ENCODE results near the gene HPS1.
A peak's percentile ranks its signal among the peaks of the same experiment; 100 is the strongest.

The HPS1 gene

DNA sequence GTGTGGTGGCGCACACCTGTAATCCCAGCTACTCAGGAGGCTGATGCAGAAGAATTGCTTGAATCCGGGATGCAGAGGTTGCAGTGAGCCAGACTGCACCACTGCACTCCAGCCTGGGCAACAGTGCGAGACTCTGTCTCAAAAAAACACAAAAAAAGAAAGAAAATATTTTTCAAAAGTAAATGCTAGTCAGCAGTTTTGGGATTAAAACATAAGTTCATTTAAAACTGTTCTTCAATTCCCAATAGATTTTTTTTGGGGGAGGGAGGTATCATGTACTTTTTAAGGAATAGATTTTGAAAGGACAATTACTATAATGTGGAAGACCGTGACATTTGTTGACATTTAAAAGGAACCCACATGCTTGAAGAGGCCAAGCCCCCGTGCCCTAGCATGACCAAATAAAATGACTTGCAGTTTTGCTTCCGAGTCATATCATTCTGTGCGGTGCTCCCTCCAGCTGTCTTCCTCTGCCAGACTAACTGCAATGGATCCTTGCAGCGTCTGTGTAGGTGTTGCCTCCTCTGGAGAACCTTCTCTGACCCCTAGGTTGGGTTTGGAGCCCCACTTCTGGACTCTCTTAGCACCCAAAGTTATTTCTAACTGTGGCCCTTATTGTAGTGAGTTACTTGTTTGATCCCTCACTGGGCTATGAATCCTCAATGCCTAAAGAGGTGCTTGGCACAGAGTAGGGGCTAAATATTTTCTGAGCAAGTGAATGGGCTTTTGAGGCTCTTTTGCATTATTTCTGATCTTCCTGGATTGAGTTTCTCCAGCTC lies 17.4 kb upstream of the HPS1 start:
- peak; percentile 84 for DNase-seq

DNA sequence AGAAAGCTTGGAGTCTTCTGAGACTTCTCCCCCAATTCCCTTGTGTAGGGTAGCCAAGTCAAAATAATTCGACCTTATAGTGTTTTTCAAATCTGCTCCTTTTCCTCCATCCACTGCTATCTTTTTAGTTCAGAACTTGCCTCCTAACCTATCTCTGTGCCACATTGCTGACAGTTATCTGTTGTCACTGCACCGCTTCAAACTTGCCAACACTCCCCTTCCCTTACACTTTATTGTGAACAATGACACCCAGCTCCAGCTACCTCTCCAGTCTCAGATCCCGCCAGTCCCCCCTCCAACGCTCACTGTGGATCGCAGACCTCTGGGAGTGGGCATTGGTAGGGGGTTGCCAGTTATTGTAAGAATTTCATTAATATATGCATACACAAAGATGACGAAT lies 16.3 kb upstream of the HPS1 start:
- peak; percentile 87 for DNase-seq

DNA sequence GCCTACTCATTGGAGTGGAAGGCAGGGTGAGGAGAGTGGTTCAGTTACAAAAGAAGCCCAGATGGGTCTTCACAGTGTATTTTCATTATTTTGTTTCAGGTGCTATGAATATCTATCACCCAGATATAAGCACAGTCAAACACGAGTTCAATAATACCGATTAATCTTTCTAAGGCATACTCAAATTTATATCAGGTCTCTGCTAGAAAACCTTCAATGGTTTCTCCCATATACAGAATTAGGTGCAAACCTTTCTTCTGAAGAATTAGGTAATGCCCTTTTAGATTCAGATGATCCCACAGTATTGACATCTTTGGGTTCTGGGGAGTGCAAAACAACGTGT lies 14.7 kb upstream of the HPS1 start:
- no peak for DNase-seq

DNA sequence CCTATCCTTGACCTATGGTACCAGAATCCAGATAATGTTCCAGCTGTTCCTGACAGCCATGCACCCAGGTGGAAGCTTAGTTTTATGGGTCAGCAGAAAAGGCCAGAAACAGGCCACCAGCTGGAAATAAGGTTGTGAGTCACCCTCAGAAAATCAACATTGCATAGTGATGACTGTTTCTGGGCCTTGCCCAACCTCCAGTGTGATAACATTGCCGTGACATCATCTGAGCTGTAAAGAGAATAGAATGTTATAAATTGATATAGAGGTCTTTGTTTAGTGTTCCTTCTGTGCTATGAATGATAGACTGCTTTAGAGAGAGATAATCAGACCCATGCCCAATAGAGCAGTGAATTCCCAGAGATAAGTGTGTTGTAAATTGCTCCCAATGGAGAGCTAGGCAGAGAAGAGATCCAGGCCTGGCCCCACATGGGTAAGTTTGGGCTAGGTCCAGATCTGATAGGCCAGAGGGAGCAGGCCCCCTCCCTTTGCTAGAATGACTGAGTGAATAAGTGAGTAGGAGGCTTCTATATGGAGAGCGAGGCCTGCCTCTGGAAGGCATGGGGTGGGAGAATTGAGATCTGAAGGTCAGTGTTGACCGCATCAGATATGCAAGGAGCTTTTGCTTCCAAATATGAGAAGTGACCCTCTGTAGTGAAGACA lies 14.2 kb upstream of the HPS1 start:
- DNase-seq, result peak; percentile 91

DNA sequence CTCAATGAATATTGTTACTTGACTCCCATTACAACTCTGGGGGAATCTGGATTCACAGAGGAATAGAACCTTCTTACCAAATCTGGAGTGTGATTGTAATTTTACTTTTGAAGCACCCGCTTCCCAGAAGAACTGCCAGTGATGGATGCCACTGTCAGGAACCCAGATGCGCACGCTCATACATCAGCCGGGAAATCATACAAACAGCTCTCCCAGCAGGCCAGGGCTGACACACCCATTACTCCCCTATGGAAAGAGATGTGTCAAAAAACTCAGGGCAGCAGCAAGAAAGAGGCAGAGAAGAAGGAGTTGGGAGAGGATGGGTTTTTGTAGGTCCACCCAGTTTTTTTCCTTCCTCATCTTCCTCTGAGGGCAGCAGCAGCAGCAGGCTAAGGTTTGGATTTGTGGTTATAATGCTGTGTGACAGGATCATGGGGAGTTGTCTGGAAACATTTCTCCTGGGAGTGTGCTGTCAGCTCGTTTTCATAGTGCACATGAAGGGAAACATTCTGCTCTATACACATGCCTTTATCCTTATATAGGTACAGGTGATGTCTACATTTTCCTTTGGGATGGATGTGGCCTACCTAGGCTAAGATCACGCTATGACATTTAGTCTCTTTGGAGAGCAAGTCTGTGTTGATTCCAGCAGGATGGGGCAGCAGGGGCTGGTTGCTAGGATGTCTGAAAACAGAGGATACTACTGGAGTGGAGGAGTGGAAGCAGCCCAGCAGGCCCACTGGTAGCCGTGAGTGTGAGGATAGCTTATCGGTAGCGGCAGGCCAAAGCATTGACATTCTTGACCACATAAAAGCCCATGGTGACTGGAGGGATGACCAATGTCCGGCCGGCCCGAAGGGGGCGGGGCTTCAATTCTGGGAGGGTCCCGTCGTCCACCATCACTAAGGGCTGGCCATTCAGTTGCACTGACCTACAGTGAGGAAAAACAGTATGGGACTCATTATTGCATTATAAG lies 12.4 kb upstream of the HPS1 start:
- no peak for DNase-seq

DNA sequence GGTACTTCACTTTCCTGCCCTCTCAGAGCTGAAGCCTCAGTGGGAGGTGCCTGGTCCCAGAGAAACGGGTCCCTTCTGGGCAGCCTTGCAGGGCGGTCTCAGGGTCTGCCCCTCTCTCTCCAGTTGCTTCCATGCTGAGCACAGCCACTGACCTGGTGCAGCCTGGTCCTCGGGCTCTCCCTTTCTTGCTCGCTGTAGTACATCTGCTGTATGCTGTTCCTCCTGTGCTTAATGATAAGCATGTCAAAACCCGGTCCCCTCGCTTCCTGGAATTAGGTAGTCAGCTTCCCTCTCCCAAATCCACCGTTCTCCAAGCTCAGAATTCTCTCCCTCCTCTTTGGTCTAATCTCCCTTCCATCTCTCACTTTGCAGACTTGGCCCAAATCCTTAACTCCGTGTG lies 11.0 kb upstream of the HPS1 start:
- peak; percentile 36 for DNase-seq

DNA sequence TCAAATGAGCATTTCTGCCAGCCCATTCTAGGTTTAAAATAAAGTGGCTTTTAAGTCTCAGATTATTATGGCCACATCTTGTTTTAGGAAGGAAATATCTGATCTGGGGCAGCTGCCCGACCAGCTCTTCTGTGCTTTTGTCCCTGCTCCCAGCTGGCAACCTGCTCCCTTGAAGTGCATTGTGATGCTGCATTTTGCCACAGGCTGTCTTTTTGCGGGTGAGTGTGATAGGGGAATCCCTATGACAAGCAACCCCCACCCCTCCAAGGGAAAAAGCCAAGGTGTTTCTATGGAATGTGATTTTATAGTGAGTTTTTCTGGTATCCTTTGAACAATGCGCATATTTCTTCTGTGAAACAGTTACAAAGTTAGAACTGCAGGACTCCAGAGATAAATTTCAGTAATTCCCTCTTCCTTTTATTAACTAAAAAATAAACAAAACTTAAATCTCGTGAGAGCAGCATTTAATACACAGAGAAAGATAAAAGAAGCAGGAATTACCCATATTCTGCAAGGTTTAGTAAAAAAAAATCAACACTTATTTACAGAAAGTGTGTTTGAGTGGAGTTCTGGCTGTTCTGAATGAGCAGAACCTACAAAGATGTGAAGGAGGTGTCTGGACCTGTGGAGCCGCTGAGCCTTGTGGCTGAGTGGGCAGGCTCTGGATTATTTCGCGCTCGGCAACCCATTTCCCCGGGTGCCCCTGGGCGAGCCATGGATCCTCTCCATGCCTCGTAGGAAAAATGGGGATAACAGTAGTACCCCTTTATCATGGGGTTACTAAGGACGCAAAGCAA lies 10.1 kb upstream of the HPS1 start:
- no peak for DNase-seq

DNA sequence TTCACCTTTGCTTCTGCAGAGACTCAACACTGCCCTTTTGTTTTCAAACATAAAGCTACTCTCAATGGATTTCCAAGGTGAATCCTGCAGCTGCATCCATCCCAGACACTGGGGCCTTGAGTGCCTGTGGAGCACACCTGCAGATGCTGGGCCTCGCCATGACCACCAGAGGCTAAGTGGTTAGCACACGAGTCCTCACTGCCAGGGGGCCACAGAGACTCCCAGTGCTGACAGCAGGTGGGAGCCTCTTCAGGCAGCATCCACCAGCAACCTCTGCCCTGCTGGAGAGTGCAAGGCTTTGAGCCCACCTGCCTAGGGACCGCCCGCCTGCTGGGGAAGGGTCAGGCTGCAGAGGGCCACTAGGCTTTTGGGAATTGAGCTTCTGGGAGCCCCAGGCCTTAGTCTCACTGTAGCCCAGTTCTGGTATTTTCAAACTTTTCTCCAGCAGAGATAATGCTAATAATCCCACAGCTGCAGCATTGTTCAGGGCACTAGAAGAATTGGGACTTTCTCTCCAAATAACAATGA lies 9.4 kb upstream of the HPS1 start:
- no peak for DNase-seq

DNA sequence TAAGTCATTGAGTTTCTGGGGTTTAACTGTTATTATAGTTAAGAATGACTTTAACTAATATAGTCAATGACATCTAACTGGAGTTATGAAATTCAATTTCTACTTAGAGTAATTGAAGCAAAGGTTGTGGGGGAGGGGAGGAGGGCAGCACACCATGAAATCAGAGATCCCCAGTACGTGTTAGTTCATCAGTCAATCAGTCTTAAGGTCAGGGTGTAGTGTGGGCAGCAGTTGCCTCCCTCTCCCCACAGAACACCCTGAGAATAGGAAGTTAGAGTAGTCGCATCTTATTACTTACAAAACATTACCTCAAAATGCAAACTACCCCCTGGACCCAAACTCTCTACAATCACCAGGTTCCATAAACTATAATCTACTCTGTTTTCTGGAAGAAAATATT lies 7.0 kb upstream of the HPS1 start:
- no peak for DNase-seq

DNA sequence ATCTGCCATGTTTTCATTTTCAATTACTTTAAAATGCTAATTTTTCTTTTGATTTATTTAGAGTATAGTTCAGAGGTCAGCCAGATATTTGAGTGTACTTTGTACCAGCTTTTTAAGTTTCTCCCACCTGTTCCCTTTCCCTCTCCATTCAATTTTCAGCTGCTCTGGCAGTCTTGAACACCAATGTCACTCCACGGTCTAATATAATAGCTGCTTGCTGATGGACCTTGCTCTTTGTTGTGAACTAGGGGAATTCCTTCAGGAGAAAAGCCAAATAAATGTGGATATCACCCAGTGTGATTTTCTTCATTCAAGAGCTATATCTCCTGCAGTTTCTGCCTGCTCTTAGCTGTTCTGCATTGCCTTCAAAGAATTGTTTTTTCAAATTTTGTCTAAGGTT lies 3.9 kb upstream of the HPS1 start:
- no peak for DNase-seq

DNA sequence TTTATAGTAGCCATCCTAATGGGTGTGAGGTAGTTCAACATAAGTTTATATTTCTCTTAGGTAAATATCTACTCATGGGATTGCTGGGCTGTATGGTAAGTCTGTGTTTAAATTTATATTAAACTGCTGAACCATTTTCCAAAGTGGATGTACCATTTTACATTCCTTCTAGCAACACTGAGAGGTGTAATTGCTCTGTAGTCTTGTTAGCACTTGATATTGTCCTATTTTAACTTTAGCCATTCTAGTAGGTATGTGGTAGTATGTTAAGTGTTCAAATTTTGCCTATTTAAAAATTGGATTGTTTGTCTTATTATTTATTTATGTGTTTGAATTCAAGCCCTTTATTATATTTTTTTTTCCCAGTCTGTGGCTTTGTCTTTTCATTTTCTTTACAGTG lies 2.6 kb upstream of the HPS1 start:
- DNase-seq, result no peak

DNA sequence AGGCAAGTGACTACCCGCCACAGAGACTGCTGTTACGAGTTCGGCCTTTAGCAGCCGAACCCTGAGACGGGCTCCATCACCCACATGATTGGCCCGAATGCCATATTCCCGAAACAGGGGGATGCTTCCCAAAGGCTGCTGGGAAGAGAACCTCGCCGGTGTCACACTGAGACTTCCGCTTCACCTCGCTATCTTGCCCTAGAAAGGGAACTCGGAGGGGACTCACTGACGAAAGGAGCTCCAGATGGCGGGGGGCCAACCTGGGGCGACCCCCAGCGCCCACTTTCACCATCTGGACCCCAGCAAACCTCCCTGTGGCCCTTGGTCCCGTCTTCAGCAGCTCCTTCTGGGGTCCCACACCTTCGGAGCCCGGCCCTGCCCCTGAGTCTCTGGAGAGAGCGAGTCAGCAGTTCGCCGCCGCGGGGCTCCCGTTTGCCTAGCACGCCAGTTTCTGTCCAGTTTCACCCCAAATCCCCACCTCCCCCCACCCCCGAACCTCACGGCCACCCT lies 529 bp downstream of the HPS1 start:
- DNase-seq, result peak; percentile 70

DNA sequence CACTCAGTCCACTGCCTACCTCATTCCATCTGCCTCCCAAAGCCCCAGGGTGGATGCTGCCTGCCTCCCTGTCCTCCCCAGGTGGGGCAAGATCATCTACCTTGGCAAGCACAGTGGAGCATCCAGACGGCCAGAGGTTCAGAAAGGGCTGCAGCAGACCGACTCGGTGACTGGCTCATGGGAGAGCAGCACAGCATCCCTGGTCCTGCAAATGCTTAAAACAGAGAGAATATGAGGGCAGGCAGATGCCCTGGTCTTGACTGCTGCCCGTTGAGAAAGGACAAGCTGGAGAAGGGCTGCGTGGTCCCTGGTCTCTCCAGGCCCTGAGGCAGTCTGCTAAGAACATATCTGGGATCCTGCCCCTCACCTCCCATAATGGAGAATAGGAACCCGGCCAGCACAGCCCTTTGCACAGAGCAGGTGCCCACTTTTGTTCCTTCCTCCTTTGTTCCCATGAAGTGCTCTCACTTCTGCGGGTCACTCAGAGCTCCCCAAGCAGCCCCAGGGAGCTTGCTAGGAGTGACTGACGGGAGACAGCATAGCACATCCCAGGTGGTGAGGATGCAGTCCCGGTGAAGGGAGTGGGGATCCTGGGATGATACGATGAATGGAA lies 1.4 kb downstream of the HPS1 start:
- DNase-seq, result no peak

DNA sequence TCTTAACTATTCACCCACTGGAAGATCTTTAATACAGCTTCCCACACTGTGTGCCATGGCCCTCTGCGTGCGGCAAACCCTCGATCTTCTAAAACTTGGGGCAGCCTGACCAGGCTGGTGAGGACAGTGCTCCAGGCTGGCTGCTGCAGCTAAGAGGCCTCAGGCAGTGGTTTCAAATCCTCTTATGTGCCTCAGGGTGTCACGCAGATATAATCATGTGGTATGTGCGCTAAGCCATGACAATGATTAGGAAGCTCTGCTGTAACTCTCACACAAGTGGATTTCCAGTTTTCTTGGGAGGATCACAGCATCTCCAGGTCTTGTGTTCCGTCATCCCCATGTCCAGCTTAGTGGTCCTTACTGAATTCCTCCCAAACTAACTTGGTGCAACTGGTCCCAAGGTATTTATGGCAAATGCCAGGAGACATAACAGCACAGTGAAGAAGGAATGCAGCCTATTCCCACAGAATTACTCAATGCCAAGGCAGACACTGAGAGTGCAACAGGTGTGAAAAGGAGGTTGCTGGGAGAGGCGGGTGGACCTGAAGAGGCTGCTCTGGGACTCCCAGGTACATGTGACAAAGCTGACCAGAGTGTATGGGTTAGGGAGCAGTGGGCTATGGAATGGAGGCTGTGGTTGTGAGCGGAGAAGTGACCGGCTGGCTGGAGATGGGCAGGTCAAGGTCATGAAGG lies 2.3 kb downstream of the HPS1 start:
- no peak for DNase-seq

DNA sequence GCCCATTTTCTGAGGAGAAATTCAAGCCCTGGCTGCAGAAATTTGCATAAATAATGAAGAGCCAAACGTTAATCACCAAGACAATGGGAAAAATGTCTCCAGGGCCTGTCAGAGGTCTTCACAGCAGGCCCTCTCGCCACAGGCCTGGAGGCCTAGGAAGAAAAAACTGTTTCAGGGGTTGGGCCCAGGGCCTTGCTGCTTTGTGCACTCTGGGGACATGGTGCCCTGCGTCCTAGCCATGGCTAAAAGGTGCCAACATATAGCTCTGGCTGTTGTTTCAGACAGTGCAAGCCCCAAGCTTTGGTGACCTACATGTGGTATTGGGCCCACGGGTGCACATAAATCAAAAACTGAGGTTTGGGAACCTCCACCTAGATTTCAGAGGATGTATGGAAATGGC lies 8.0 kb downstream of the HPS1 start:
- DNase-seq, result no peak

DNA sequence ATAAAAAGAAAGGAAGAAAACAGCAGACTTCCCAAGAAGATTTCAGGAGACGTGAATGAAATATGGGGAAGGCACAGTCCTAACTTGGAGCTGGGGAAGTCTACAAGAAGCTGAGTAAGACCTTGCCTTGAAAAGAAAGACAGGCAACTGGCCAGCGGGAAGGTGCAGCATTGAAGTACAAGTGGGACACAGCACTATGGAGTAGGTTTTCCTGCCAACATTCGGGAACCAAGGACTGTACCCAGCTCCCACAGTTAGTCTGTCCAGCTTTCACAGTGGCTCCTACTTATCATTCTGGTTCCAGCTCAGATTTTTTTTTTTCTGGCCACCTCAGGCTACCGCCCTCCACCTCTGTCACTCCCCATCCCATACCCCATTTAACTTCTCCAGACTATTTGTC lies 10.0 kb downstream of the HPS1 start:
- no peak for DNase-seq

DNA sequence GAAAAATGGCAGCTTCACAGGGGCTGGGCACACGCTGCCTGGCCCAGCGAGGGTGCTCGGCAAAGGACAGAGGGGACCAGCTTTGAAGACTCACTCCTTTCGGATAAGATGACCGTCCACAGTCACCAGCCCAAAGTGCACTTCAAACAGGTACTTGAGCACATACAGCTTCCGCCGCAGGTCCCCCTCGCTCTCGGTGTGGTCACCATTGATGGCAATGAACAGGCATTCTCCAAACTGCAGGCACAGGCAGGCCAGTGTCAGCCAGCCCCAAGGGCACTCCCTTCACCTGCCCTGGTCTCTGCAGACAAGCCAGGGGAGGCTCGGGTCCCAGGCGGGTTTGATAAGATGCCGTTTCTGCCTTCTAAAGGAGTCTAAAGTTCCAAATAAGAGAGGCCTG lies 11.6 kb downstream of the HPS1 start:
- DNase-seq, result no peak

DNA sequence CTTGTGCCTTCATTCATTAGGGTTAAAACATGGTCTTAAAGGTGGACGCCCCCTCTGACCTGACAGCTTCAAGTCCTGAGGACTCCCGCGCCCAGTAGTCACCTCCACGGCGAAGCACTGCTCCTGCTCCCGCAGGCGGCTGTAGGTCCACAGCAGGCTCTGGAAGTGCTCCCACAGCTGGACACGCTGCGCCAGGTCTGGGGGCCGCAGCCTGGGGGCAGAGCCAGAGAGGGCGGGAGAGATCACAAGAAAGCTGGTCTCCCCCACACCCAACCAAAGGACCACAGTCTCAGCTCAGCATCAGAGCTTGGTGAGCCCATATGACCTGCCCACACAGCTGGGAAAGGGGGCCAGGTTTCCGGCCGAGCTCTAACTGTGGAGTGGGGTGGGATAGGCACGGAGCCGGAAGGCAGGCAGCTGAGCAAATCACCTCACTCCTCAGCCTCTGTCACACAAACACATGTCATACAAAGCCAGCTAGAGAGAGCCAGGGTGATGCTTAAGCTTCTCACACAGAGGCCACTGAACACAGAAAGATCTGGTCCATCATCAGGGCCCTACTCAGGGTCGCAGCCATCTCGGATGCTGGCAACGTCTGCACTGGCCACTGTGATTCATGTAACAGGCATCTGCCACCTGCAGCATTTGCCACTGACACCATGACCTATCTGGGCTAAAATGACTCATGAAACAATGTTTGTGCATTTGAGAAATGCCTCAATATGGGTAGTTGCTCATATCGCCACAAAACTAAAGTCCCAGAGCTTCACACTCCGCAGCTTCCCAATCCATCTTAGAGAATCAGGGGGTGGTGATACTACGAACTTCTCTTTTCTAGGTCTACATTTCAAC lies 12.6 kb downstream of the HPS1 start:
- DNase-seq, result no peak

DNA sequence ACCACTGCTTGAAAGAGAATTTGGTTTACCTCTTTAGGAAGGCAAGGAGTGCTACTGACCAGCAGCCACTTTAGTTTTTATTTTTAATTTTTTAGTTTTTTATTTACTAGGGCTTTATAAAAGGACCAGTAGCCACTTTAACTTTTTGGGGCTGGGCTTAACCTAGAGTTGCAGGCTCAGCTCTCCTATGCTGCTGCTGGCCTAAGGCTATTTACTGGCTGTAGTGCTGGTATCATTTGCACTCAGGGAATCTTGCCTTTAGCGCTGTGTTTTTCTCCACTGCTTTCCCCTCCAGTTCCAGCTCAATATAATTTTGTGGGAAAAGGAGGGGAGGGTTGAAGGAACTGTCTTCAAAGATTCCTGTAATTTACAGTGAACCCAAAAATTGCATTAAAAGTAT lies 13.4 kb downstream of the HPS1 start:
- no peak for DNase-seq

DNA sequence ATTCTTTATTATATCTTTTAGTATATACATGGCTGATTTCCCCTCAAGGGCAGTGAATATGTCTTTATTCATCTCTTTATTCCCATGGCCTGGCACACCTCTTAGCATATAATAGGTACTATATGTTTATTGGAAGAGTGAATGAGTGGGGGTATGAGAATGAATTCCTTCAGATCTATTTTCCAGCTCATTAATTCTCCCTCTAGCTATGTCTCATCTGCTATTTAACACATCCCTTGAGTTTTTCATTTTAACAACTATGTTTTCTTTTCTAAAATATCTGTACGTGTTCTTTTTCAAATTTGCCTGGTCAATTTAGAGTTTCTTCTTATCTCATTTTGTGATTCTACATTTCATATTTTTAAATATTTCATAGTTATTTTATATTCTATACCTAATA lies 14.4 kb downstream of the HPS1 start:
- DNase-seq, result no peak

Measured in hematopoietic multipotent progenitor cell treated with erythropoietin and hydrocortisone succinate and interleukin-3 and kit ligand, for 4 days (in vitro differentiated cells).